Esophagus muscularis mucosa (tissue), 4 donors: Measurements from ENCODE around the gene CER1. TPM values are rescaled to one million over a fixed set of nuclear protein-coding genes. Genes with fewer than 3 reads are reported as not detected.

Experiments used
- DNase-seq: peaks from one replicate; pipeline ENCODE4 v3.0.0-alpha.2; 2017; ENCODE audit errors: extremely low spot score
- H3K27ac ChIP-seq, 4 donors: fragments of 200-600 bp; sonication (generic); replicated peaks in 1 of 4; 1 replicate in 3 of 4; 2 replicates in 1 of 4; pipeline ENCODE4 v1.5.1; 2016 to 2019; ENCODE audit warnings: mild to moderate bottlenecking in 1 of 4
- H3K27me3 ChIP-seq, 4 donors: fragments of 200-600 bp; sonication (generic); one replicate each; pipeline versions ENCODE4 v1.5.1 to v1.6.0; 2016 to 2019
- H3K36me3 ChIP-seq, 4 donors: fragments of 200-600 bp; sonication (generic); one replicate each; pipeline ENCODE4 v1.5.1; 2016 to 2019
- H3K4me1 ChIP-seq, 4 donors: fragments of 200-600 bp; sonication (generic); one replicate each; pipeline ENCODE4 v1.5.1; 2016 to 2019
- H3K4me3 ChIP-seq, 4 donors: fragments of 200-600 bp; sonication (generic); 1 replicate in 2 of 4; 2 replicates in 2 of 4; pipeline ENCODE4 v1.5.1; 2016 to 2019; ENCODE audit warnings: mild to moderate bottlenecking in 4 of 4, moderate library complexity in 1 of 4
- H3K9me3 ChIP-seq, 4 donors: fragments of 200-600 bp; sonication (generic); 1 replicate in 3 of 4; 2 replicates in 1 of 4; pipeline ENCODE4 v1.5.1; 2016 to 2019
- EP300 ChIP-seq: sonication (generic); formaldehyde crosslinking; IDR thresholded peaks from one replicate; pipeline ENCODE4 v1.6.1; 2017; ENCODE audit warnings: antibody characterized with exemption
- POLR2A ChIP-seq: fragments of 450-650 bp; IDR thresholded peaks from one replicate; pipeline ENCODE4 v1.6.1; 2017; ENCODE audit warnings: antibody characterized with exemption, moderate library complexity, mild to moderate bottlenecking, low read depth
- POLR2AphosphoS5 ChIP-seq, 2 donors: sonication (generic); formaldehyde crosslinking; IDR thresholded peaks; one replicate each; pipeline ENCODE4 v1.6.1; 2017; ENCODE audit warnings: antibody characterized with exemption in 2 of 2
- WGBS: methylation state at CpG from one replicate; pipeline ENCODE4 v1.1.5; 2018; 5-methylcytosine and 5-hydroxymethylcytosine counted together
- intact Hi-C: fragments of 100-400 bp; cut with DNase I; formaldehyde crosslinking; loops from one replicate; pipeline ENCODE4 v1.15.1; 2023
- total RNA-seq, 4 donors: library from RNA; depleted of rRNA; stranded (reverse); fragments of >200 nt; gene quantifications; one replicate each; pipeline versions ENCODE4 v1.1.0 to v1.2.1, GENCODE V29; 2016
- TF ChIP-seq, protein P1 (sequence below), 3 experiments: fragments of 200-600 bp in 2 of 3; fragments of 450-650 bp in 1 of 3; sonication (generic) in 2 of 3; IDR thresholded peaks; one replicate each; pipeline ENCODE4 v1.5.1; 2017 to 2019; ENCODE audit warnings: antibody characterized with exemption in 3 of 3, mild to moderate bottlenecking in 2 of 3, moderate library complexity in 1 of 3

Gene CER1
- total RNA-seq, 4 donors from 2014 or later = not detected

DNA sequence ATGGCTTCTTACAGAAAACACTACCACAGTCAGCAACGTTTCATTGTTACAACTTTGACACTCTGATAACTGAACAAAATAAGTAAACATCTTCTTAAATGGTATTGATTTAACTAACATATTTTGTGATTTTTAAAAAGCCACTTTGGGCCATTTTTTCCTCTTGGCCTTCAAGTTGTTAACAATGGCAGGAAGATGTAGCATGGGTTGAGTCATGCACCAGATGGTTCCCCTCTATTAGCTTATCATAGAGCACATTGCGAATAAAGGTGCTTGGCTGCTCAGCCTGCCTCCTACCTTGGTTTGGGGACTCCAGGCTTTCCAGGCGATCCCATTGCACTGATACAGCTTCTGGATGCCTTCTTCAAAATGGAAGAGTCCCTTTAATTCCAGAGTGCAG, 24.1 kb upstream of the CER1 start:
- Histone ChIP-seq H3K27me3 (no peaks in the 10 kb centered on the region), H3K9me3 (no peaks in the 10 kb centered on the region), H3K4me3 (no peak overlapping the region), H3K36me3 (no peaks in the 10 kb centered on the region), H3K27ac (no peak overlapping the region), H3K4me1 (no peaks in the 10 kb centered on the region)
- DNase-seq = no peak
- intact Hi-C loops = no loop called here
- 83% methylated on average over 3 of the region's 3 CpGs for WGBS
- TF ChIP-seq POLR2A = no peak
- TF ChIP-seq, protein P1, sequence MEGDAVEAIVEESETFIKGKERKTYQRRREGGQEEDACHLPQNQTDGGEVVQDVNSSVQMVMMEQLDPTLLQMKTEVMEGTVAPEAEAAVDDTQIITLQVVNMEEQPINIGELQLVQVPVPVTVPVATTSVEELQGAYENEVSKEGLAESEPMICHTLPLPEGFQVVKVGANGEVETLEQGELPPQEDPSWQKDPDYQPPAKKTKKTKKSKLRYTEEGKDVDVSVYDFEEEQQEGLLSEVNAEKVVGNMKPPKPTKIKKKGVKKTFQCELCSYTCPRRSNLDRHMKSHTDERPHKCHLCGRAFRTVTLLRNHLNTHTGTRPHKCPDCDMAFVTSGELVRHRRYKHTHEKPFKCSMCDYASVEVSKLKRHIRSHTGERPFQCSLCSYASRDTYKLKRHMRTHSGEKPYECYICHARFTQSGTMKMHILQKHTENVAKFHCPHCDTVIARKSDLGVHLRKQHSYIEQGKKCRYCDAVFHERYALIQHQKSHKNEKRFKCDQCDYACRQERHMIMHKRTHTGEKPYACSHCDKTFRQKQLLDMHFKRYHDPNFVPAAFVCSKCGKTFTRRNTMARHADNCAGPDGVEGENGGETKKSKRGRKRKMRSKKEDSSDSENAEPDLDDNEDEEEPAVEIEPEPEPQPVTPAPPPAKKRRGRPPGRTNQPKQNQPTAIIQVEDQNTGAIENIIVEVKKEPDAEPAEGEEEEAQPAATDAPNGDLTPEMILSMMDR (IDR thresholded peaks at IDR 0.05) = no peak
- TF ChIP-seq EP300 = no peak
- no peak for TF ChIP-seq POLR2AphosphoS5 (IDR thresholded peaks at IDR 0.05)

DNA sequence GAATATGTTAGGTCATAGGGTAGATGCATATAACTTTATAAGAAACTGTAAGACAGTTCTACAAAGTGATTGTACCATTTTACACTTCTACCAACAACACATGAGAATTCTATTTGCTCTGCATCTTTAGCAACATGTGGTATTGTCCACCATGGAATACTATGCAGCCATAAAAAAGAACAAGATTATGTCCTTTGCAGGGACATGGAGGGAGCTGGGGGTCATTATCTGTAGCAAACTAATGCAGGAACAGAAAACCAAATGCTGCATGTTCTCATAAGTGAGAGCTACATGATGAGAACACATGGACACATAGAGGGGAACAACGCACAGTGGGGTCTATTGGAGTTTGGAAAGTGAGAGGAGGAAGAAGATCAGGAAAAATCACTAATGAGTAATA, 22.2 kb upstream of the CER1 start:
- no peak for DNase-seq
- TF ChIP-seq POLR2AphosphoS5 (IDR thresholded peaks at IDR 0.05) (no peak), POLR2A (no peak), EP300 (no peak)
- TF ChIP-seq, protein P1 (IDR thresholded peaks at IDR 0.05) = no peak
- no peaks in the 10 kb centered on the region for H3K9me3 ChIP-seq
- intact Hi-C loops = no loop called here
- no peak overlapping the region for H3K27ac ChIP-seq
- H3K27me3 ChIP-seq = no peaks in the 10 kb centered on the region
- no peak overlapping the region for H3K4me3 ChIP-seq
- H3K36me3 ChIP-seq = no peaks in the 10 kb centered on the region
- H3K4me1 ChIP-seq = no peaks in the 10 kb centered on the region
- 97% methylated on average over 1 of the region's 1 CpG for WGBS

DNA sequence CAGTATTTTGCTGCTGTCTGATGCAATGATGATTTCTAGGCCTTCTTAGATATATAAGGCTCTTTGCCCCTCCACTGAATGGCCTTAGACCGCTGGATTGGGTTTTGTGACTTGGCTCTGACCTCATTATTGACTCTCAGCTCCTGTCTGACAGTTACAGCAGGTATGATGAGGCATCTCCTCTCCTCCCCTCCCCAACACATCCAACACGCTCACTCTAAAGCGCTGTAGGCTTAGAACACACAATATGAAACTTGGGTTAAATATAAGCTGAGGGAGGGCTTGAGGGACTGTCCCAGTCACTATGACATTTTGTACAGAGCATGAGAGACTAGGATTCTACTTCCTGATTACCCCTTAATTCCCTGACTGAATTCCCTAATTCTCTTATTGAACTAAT, 18.8 kb upstream of the CER1 start:
- no peak overlapping the region for H3K27ac ChIP-seq
- no peak for DNase-seq
- no peaks in the 10 kb centered on the region for H3K9me3 ChIP-seq
- H3K4me3 ChIP-seq = no peak overlapping the region
- TF ChIP-seq EP300 (no peak), POLR2AphosphoS5 (IDR thresholded peaks at IDR 0.05) (no peak)
- TF ChIP-seq, protein P1 (IDR thresholded peaks at IDR 0.05) = no peak
- no peaks in the 10 kb centered on the region for H3K27me3 ChIP-seq
- H3K36me3 ChIP-seq = no peaks in the 10 kb centered on the region
- no peaks in the 10 kb centered on the region for H3K4me1 ChIP-seq
- intact Hi-C loops = no loop called here
- WGBS = 96% methylated on average over 3 of the region's 3 CpGs

DNA sequence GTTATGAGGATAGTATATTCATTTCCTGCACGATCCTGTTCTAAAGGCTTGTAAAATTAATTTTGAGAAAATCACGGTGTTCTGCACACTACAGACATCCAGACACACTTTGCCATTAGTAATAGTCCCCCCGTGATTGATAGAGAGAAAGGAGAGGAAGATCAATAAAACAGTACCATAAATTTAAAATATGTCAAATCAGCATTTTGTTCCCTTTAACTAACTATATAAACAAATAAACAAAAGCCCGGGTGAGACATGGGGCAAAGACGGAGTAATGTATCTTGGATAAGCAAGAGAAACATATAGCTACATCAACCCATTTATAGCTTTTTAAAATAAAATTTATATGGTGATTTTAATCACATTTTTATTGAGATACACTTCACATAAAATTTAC, 10.6 kb upstream of the CER1 start:
- intact Hi-C loops = no loop called here
- no peak for DNase-seq
- WGBS = 68% methylated on average over 5 of the region's 5 CpGs

More for the DNA sequence above, 10.6 kb upstream of the CER1 start:
- no peaks in the 10 kb centered on the region for H3K9me3 ChIP-seq
- H3K27ac ChIP-seq = no peak overlapping the region
- no peaks in the 10 kb centered on the region for H3K4me1 ChIP-seq
- H3K4me3 ChIP-seq = no peak overlapping the region
- H3K36me3 ChIP-seq = no peaks in the 10 kb centered on the region
- TF ChIP-seq EP300 = no peak
- no peak for TF ChIP-seq POLR2AphosphoS5 (IDR thresholded peaks at IDR 0.05)
- TF ChIP-seq, protein P1 (IDR thresholded peaks at IDR 0.05) = no peak
- no peak for TF ChIP-seq POLR2A
- H3K27me3 ChIP-seq = no peaks in the 10 kb centered on the region
